WERI-Rb-1 (cell line): Measurements from ENCODE around the gene UBASH3B.

Experiments
- DNase-seq: peaks from one replicate; pipeline ENCODE4 v3.0.0-alpha.2; 2020
- H3K27ac ChIP-seq: fragments of 250-450 bp; sonication (Bioruptor Pico); 2 replicates; pipeline ENCODE4 v1.5.1; 2020; ENCODE audit warnings: mild to moderate bottlenecking, moderate library complexity
- H3K27me3 ChIP-seq: fragments of 250-450 bp; sonication (Bioruptor Pico); 2 replicates; pipeline ENCODE4 v1.5.1; 2021; ENCODE audit warnings: mild to moderate bottlenecking, low read depth, moderate library complexity; ENCODE audit not compliant: insufficient read depth, severe bottlenecking
- H3K36me3 ChIP-seq: fragments of 250-450 bp; sonication (Bioruptor Pico); 2 replicates; pipeline ENCODE4 v1.5.1; 2020; ENCODE audit warnings: mild to moderate bottlenecking, moderate library complexity
- H3K4me3 ChIP-seq: 2 replicates; pipeline ENCODE4 v1.5.1; 2011; ENCODE audit warnings: low read depth, mild to moderate bottlenecking, control low read depth, low read length
- H3K9me3 ChIP-seq: fragments of 250-450 bp; sonication (Bioruptor Pico); 2 replicates; pipeline ENCODE4 v1.5.1; 2021; ENCODE audit warnings: mild to moderate bottlenecking, moderate library complexity; ENCODE audit not compliant: severe bottlenecking
- CTCF ChIP-seq: IDR thresholded peaks from 2 replicates; pipeline ENCODE4 v1.5.1; 2011; ENCODE audit warnings: low read depth, mild to moderate bottlenecking, control low read depth, inconsistent platforms, low read length

UBASH3B gene

GRCh38 chr11:122698392-122698791, 42.9 kb downstream of the UBASH3B start:
- H3K27ac ChIP-seq, result no peak overlapping the region
- H3K4me3 ChIP-seq, result no peak overlapping the region
- DNase-seq, result no peak
- peaks cover 75% of the 10 kb centered on the region for H3K27me3 ChIP-seq
- H3K9me3 ChIP-seq, result no peaks in the 10 kb centered on the region
- no peak for TF ChIP-seq CTCF
- no peaks in the 10 kb centered on the region for H3K36me3 ChIP-seq

- TF ChIP-seq CTCF, result no peak
- H3K9me3 ChIP-seq, result no peaks in the 10 kb centered on the region
- H3K27me3 ChIP-seq, result peaks cover 81% of the 10 kb centered on the region
- H3K27ac ChIP-seq, result no peak overlapping the region
- H3K4me3 ChIP-seq, result no peak overlapping the region
- H3K36me3 ChIP-seq, result no peaks in the 10 kb centered on the region
- DNase-seq, result no peak
Observed at GRCh38 chr11:122700666-122701065, 45.1 kb downstream of the UBASH3B start.

GRCh38 chr11:122701143-122701542, 45.6 kb downstream of the UBASH3B start:
- H3K27me3 ChIP-seq, result peaks cover 79% of the 10 kb centered on the region
- no peak overlapping the region for H3K27ac ChIP-seq
- no peaks in the 10 kb centered on the region for H3K9me3 ChIP-seq
- no peak for DNase-seq
- no peaks in the 10 kb centered on the region for H3K36me3 ChIP-seq
- no peak overlapping the region for H3K4me3 ChIP-seq
- no peak for TF ChIP-seq CTCF

GRCh38 chr11:122703541-122704272, 48.2 kb downstream of the UBASH3B start:
- Histone ChIP-seq H3K9me3 (no peaks in the 10 kb centered on the region), H3K27ac (no peak overlapping the region), H3K4me3 (no peak overlapping the region), H3K27me3 (peaks cover 76% of the 10 kb centered on the region), H3K36me3 (no peaks in the 10 kb centered on the region)
- no peak for DNase-seq
- TF ChIP-seq CTCF, result no peak

GRCh38 chr11:122705396-122705795, 49.9 kb downstream of the UBASH3B start:
- no peak for TF ChIP-seq CTCF
- H3K27me3 ChIP-seq, result peaks cover 78% of the 10 kb centered on the region
- no peak for DNase-seq
- no peaks in the 10 kb centered on the region for H3K9me3 ChIP-seq
- H3K27ac ChIP-seq, result no peak overlapping the region
- H3K36me3 ChIP-seq, result no peaks in the 10 kb centered on the region
- H3K4me3 ChIP-seq, result no peak overlapping the region
